Hepatocyte (in vitro differentiated cells): ENCODE measurements around the gene TRAPPC12. TPM values are rescaled to one million over a fixed set of nuclear protein-coding genes. Genes with fewer than 3 reads are reported as not detected.

Experiments
- DNase-seq: peaks from one replicate; pipeline ENCODE4 v3.0.0-alpha.2; 2016; ENCODE audit warnings: low spot score
- H2AFZ ChIP-seq: fragments of 200-600 bp; sonication (generic); 2 replicates; pipeline ENCODE4 v1.6.0; 2016; ENCODE audit warnings: antibody characterized with exemption, mild to moderate bottlenecking
- H3K27ac ChIP-seq: fragments of 200-600 bp; sonication (generic); 2 replicates; pipeline ENCODE4 v1.5.1; 2016; ENCODE audit warnings: mild to moderate bottlenecking
- H3K27me3 ChIP-seq: fragments of 200-600 bp; sonication (generic); 2 replicates; pipeline ENCODE4 v1.6.1; 2016
- H3K36me3 ChIP-seq: fragments of 200-600 bp; sonication (generic); replicated peaks from 2 replicates; pipeline ENCODE4 v1.5.1; 2016; ENCODE audit warnings: low read depth; ENCODE audit not compliant: insufficient read depth
- H3K4me1 ChIP-seq: fragments of 200-600 bp; sonication (generic); 2 replicates; pipeline ENCODE4 v1.5.1; 2016; ENCODE audit warnings: mild to moderate bottlenecking, moderate library complexity; ENCODE audit not compliant: insufficient read depth
- H3K4me2 ChIP-seq: fragments of 200-600 bp; sonication (generic); 2 replicates; pipeline ENCODE4 v1.6.0; 2016
- H3K4me3 ChIP-seq: fragments of 200-600 bp; sonication (generic); 2 replicates; pipeline ENCODE4 v1.5.1; 2016; ENCODE audit warnings: mild to moderate bottlenecking
- H3K79me2 ChIP-seq: fragments of 200-600 bp; sonication (generic); 2 replicates; pipeline ENCODE4 v1.6.0; 2017; ENCODE audit warnings: mild to moderate bottlenecking
- H3K9me2 ChIP-seq: fragments of 200-600 bp; sonication (generic); replicated peaks from 2 replicates; pipeline ENCODE4 v1.6.0; 2017; ENCODE audit warnings: mild to moderate bottlenecking; ENCODE audit not compliant: insufficient read depth
- H3K9me3 ChIP-seq: fragments of 200-600 bp; sonication (generic); 2 replicates; pipeline ENCODE4 v1.5.1; 2016; ENCODE audit warnings: low read depth, mild to moderate bottlenecking
- H4K20me1 ChIP-seq: fragments of 200-600 bp; sonication (generic); 2 replicates; pipeline ENCODE4 v1.6.0; 2016; ENCODE audit warnings: mild to moderate bottlenecking; ENCODE audit not compliant: insufficient read depth, poor library complexity, severe bottlenecking
- CTCF ChIP-seq: fragments of 200-600 bp; sonication (generic); IDR thresholded peaks from 2 replicates; pipeline ENCODE4 v1.5.1; 2016; ENCODE audit warnings: antibody characterized with exemption, mild to moderate bottlenecking; ENCODE audit not compliant: poor library complexity
- EZH2 ChIP-seq: fragments of 200-600 bp; sonication (generic); IDR thresholded peaks from 2 replicates; pipeline ENCODE4 v1.6.1; 2016; ENCODE audit warnings: antibody characterized with exemption, mild to moderate bottlenecking, borderline replicate concordance
- EZH2phosphoT487 ChIP-seq: fragments of 200-600 bp; sonication (generic); IDR thresholded peaks from one replicate; pipeline ENCODE4 v1.6.1; 2018; ENCODE audit warnings: antibody characterized with exemption, mild to moderate bottlenecking, low read depth, moderate library complexity; ENCODE audit not compliant: unreplicated experiment, severe bottlenecking
- WGBS: methylation state at CpG from one replicate; pipeline ENCODE4 v1.1.6; 2016; ENCODE audit warnings: low lambda C conversion rate; ENCODE audit errors: missing lambda C conversion rate; 5-methylcytosine and 5-hydroxymethylcytosine counted together
- polyA plus RNA-seq: library from polyadenylated mRNA; unstranded; fragments of >200 nt; fragmentation: Nextera tagmentation; extraction: Ambion mirVana; gene quantifications from 2 replicates; pipeline ENCODE4 v1.2.1, GENCODE V29; 2016
- total RNA-seq: library from RNA; depleted of rRNA; stranded (reverse); fragments of >200 nt; gene quantifications from 2 replicates; pipeline ENCODE4 v1.2.3, GENCODE V29; 2014

The TRAPPC12 gene
- total and polyA plus RNA-seq, 2 experiments from 2014 or later = 49.3 to 61.2 TPM

GRCh38 chr2:3433339-3433699 is 53.8 kb downstream of the TRAPPC12 start:
- Histone ChIP-seq H2AFZ (no peak overlapping the region), H3K27ac (no peak overlapping the region), H3K27me3 (no peaks in the 10 kb centered on the region), H3K36me3 (no peaks in the 10 kb centered on the region), H3K9me2 (no peaks in the 10 kb centered on the region), H3K79me2 (no peaks in the 10 kb centered on the region), H3K9me3 (no peaks in the 10 kb centered on the region), H3K4me2 (no peak overlapping the region), H3K4me3 (no peak overlapping the region), H3K4me1 (no peaks in the 10 kb centered on the region), H4K20me1 (no peaks in the 10 kb centered on the region)
- TF ChIP-seq CTCF (no peak), EZH2phosphoT487 (no peak), EZH2 (no peak)
- DNase-seq = no peak
- 91% methylated on average over 8 of the region's 8 CpGs for WGBS

- 93% methylated on average over 7 of the region's 7 CpGs for WGBS
- H3K79me2 ChIP-seq = no peaks in the 10 kb centered on the region
- TF ChIP-seq EZH2 = no peak
- H3K4me3 ChIP-seq = no peak overlapping the region
- H3K9me2 ChIP-seq = no peaks in the 10 kb centered on the region
- no peak overlapping the region for H3K4me2 ChIP-seq
- no peaks in the 10 kb centered on the region for H3K9me3 ChIP-seq
- no peak overlapping the region for H2AFZ ChIP-seq
- H4K20me1 ChIP-seq = no peaks in the 10 kb centered on the region
- no peaks in the 10 kb centered on the region for H3K36me3 ChIP-seq
- no peak for DNase-seq
- H3K4me1 ChIP-seq = no peaks in the 10 kb centered on the region
- H3K27ac ChIP-seq = no peak overlapping the region
- no peaks in the 10 kb centered on the region for H3K27me3 ChIP-seq
These were observed 54.4 kb downstream of the TRAPPC12 start for GRCh38 chr2:3433776-3434400.

- H3K9me2 ChIP-seq = no peaks in the 10 kb centered on the region
- WGBS = 88% methylated on average over 11 of the region's 11 CpGs
These were observed 55.2 kb downstream of the TRAPPC12 start for GRCh38 chr2:3434654-3435053.

GRCh38 chr2:3435445-3435844 is 56.0 kb downstream of the TRAPPC12 start:
- 84% methylated on average over 5 of the region's 5 CpGs for WGBS

More at GRCh38 chr2:3434654-3435053, 55.2 kb downstream of the TRAPPC12 start:
- H3K27ac ChIP-seq = no peak overlapping the region
- no peaks in the 10 kb centered on the region for H3K4me1 ChIP-seq
- H2AFZ ChIP-seq = no peak overlapping the region
- no peak for TF ChIP-seq EZH2phosphoT487
- TF ChIP-seq CTCF = no peak
- no peak for TF ChIP-seq EZH2
- no peak for DNase-seq
- no peaks in the 10 kb centered on the region for H3K9me3 ChIP-seq
- no peaks in the 10 kb centered on the region for H3K36me3 ChIP-seq
- H4K20me1 ChIP-seq = no peaks in the 10 kb centered on the region
- no peak overlapping the region for H3K4me2 ChIP-seq
- no peak overlapping the region for H3K4me3 ChIP-seq
- no peaks in the 10 kb centered on the region for H3K79me2 ChIP-seq
- no peaks in the 10 kb centered on the region for H3K27me3 ChIP-seq

More at GRCh38 chr2:3435445-3435844, 56.0 kb downstream of the TRAPPC12 start:
- no peak for DNase-seq
- Histone ChIP-seq H3K4me3 (no peak overlapping the region), H3K79me2 (no peaks in the 10 kb centered on the region), H3K4me2 (no peak overlapping the region), H2AFZ (no peak overlapping the region), H3K36me3 (no peaks in the 10 kb centered on the region), H3K27me3 (no peaks in the 10 kb centered on the region), H3K4me1 (no peaks in the 10 kb centered on the region), H4K20me1 (no peaks in the 10 kb centered on the region), H3K9me2 (no peaks in the 10 kb centered on the region), H3K27ac (no peak overlapping the region), H3K9me3 (no peaks in the 10 kb centered on the region)
- TF ChIP-seq EZH2phosphoT487 (no peak), EZH2 (no peak), CTCF (no peak)
